Neural crest cell (in vitro differentiated cells): ENCODE measurements around the gene FZD8. TPM values are rescaled to one million over a fixed set of nuclear protein-coding genes. Genes with fewer than 3 reads are reported as not detected.

ENCODE experiments used
- DNase-seq: peaks from one replicate; pipeline ENCODE4 v3.0.0; 2021; ENCODE audit warnings: low read depth, mixed read lengths, low spot score
- H3K27ac Mint-ChIP-seq: one replicate; pipeline ENCODE4 v1.8.0; 2021; ENCODE audit warnings: mild to moderate bottlenecking, mixed read lengths; ENCODE audit not compliant: unreplicated experiment
- H3K27me3 Mint-ChIP-seq: 2 replicates; pipeline ENCODE4 v1.8.0; 2021; ENCODE audit warnings: low read depth, mild to moderate bottlenecking, mixed read lengths
- H3K36me3 Mint-ChIP-seq: 2 replicates; pipeline ENCODE4 v1.8.0; 2021; ENCODE audit warnings: low read depth, mild to moderate bottlenecking, mixed read lengths
- H3K4me1 Mint-ChIP-seq: 2 replicates; pipeline ENCODE4 v1.8.0; 2021; ENCODE audit warnings: mixed read lengths
- H3K4me3 Mint-ChIP-seq: one replicate; pipeline ENCODE4 v1.8.0; 2021; ENCODE audit warnings: mild to moderate bottlenecking, mixed read lengths
- H3K9me3 Mint-ChIP-seq: 2 replicates; pipeline ENCODE4 v1.8.0; 2021; ENCODE audit warnings: mixed read lengths
- CTCF ChIP-seq: fragments of 200-600 bp; sonication (generic); conservative IDR thresholded peaks from 2 replicates; pipeline ENCODE4 v1.5.0; 2021; ENCODE audit warnings: antibody characterized with exemption, mild to moderate bottlenecking
- total RNA-seq: library from RNA; stranded (reverse); gene quantifications from 2 replicates; pipeline ENCODE4 v1.2.1, GENCODE V29; 2021

FZD8 gene
- total RNA-seq, 1 donor from 2014 or later, result 3.7 TPM

GRCh38 chr10:35611750-35612149, 30.3 kb downstream of the FZD8 start:
- Mint-ChIP-seq H3K27me3 (peaks cover 32% of the 10 kb centered on the region), H3K36me3 (no peaks in the 10 kb centered on the region), H3K9me3 (no peaks in the 10 kb centered on the region), H3K4me3 (no peak overlapping the region), H3K4me1 (no peaks in the 10 kb centered on the region), H3K27ac (no peak overlapping the region)
- no peak for DNase-seq
- no peak for TF ChIP-seq CTCF

GRCh38 chr10:35608328-35608672, 33.8 kb downstream of the FZD8 start:
- Mint-ChIP-seq H3K4me3 (no peak overlapping the region), H3K36me3 (no peaks in the 10 kb centered on the region), H3K4me1 (no peaks in the 10 kb centered on the region), H3K27ac (no peak overlapping the region), H3K9me3 (peaks cover 2% of the 10 kb centered on the region), H3K27me3 (peaks cover 14% of the 10 kb centered on the region)
- no peak for DNase-seq
- no peak for TF ChIP-seq CTCF

GRCh38 chr10:35607475-35608327, 34.4 kb downstream of the FZD8 start:
- TF ChIP-seq CTCF, result no peak
- Mint-ChIP-seq H3K9me3 (peaks cover 2% of the 10 kb centered on the region), H3K27me3 (peaks cover 10% of the 10 kb centered on the region), H3K4me3 (no peak overlapping the region), H3K4me1 (no peaks in the 10 kb centered on the region), H3K36me3 (no peaks in the 10 kb centered on the region), H3K27ac (no peak overlapping the region)
- DNase-seq, result no peak

GRCh38 chr10:35606430-35606829, 35.7 kb downstream of the FZD8 start:
- no peaks in the 10 kb centered on the region for H3K27me3 Mint-ChIP-seq
- no peaks in the 10 kb centered on the region for H3K4me1 Mint-ChIP-seq
- no peak overlapping the region for H3K27ac Mint-ChIP-seq
- no peak for TF ChIP-seq CTCF
- DNase-seq, result no peak
- peaks cover 3% of the 10 kb centered on the region for H3K9me3 Mint-ChIP-seq
- no peaks in the 10 kb centered on the region for H3K36me3 Mint-ChIP-seq
- no peak overlapping the region for H3K4me3 Mint-ChIP-seq

- no peak for TF ChIP-seq CTCF
- Mint-ChIP-seq H3K36me3 (no peaks in the 10 kb centered on the region), H3K4me1 (no peaks in the 10 kb centered on the region), H3K9me3 (peaks cover 4% of the 10 kb centered on the region), H3K4me3 (no peak within 1 kb of the TSS), H3K27ac (no peak within 1 kb of the TSS), H3K27me3 (peaks cover 3% of the 10 kb centered on the region)
- DNase-seq, result no peak
These were observed 36.9 kb downstream of the FZD8 start, which contains the start of gene GJD4 for GRCh38 chr10:35605191-35605590. GJD4 (plus strand) TSS chr10:35605341; CDS start chr10:35605568, 227 bp downstream.
